IPS-18a (cell line): ENCODE data around the gene CTDSPL2.

ENCODE experiments used
- H3K27ac ChIP-seq: one replicate; pipeline ENCODE4 v1.5.1; 2013; ENCODE audit warnings: low read length
- H3K27me3 ChIP-seq: one replicate; pipeline ENCODE4 v1.6.1; 2013; ENCODE audit warnings: mild to moderate bottlenecking, low read length; ENCODE audit not compliant: control insufficient read depth, insufficient read depth
- H3K36me3 ChIP-seq: one replicate; pipeline ENCODE4 v1.6.1; 2013; ENCODE audit warnings: low read depth, low read length; ENCODE audit not compliant: control insufficient read depth
- H3K4me1 ChIP-seq: one replicate; pipeline ENCODE4 v1.6.1; 2013; ENCODE audit warnings: low read depth, low read length; ENCODE audit not compliant: control insufficient read depth
- H3K4me3 ChIP-seq: one replicate; pipeline ENCODE4 v1.5.1; 2013; ENCODE audit warnings: low read length
- H3K9ac ChIP-seq: one replicate; pipeline ENCODE4 v1.6.1; 2013; ENCODE audit warnings: mild to moderate bottlenecking, low read length, moderate library complexity
- H3K9me3 ChIP-seq: one replicate; pipeline ENCODE4 v1.6.1; 2013; ENCODE audit warnings: low read depth, low read length; ENCODE audit not compliant: control insufficient read depth

Gene CTDSPL2

DNA sequence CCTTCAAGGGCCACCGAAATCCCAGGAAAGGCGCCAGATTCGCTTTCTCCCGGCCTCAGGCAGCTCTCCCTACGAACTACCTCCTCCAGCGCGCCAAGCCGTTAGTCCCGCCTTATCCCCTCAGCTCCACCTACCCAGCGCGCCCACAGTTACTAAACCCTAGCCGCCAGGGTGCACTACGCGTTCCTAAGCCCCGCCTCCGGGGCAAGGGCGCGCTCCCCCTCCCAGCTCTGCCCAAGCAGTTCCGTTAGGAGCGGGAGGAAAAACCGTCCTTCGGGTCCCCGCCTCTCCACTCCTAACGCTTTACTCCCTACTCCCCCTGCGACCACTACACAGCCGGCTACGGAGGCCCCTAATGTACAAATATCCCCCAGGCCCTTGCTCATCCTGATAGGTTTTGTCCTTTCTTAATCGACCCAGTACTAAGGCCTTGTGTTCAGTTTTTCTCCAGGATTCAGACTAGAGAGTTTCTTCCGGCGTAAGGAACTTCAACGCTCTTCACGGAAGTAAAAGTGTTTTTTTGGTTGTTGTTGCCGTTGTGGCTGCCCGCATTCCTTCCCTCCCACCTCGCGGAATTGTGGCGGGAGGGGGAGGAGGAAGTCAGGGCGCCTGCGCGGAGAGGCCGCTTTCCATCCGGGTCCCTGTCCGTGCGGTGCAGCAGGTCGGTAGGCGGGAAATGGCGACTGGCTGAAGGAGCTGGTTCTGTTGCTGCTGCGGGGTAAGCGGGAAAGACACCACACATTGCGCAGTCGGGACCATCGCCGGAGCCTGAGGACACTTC, at the start of gene CTDSPL2:
CTDSPL2 (plus strand) TSS at position 655 of the 781 bp plus-strand sequence. CDS start 31,386 bp downstream, outside the sequence.
- peaks cover 4% of the 10 kb centered on the region for H3K4me1 ChIP-seq
- no peaks in the 10 kb centered on the region for H3K27me3 ChIP-seq
- peak within 1 kb of the TSS; percentile 100 for H3K9ac ChIP-seq
- H3K4me3 ChIP-seq = peak within 1 kb of the TSS; percentile 100
- no peaks in the 10 kb centered on the region for H3K36me3 ChIP-seq
- H3K9me3 ChIP-seq = no peaks in the 10 kb centered on the region
- peak within 1 kb of the TSS; percentile 99 for H3K27ac ChIP-seq

DNA sequence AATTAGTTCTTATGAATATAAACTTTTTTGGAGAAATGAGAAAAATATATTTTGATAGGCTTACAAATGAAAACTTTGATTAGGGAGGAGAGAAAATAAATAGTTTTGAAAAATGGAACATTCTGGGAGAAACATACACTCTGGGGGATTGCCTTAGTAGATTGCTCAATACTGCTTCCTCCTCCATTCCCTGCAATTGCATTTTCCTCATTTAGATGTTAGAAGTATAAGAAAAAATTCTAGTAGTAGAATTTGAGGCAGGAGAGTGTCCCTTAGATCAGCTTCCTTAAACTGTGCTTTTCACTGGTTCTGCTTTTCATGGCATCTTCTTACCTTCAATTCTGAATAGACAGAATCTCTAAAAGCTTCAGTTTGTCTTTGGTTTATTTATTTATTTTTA, 46.2 kb upstream of the CTDSPL2 start:
- Histone ChIP-seq H3K27ac (no peak overlapping the region), H3K36me3 (peaks cover 6% of the 10 kb centered on the region), H3K4me1 (no peaks in the 10 kb centered on the region), H3K9ac (no peak overlapping the region), H3K4me3 (no peak overlapping the region), H3K27me3 (no peaks in the 10 kb centered on the region), H3K9me3 (no peaks in the 10 kb centered on the region)

DNA sequence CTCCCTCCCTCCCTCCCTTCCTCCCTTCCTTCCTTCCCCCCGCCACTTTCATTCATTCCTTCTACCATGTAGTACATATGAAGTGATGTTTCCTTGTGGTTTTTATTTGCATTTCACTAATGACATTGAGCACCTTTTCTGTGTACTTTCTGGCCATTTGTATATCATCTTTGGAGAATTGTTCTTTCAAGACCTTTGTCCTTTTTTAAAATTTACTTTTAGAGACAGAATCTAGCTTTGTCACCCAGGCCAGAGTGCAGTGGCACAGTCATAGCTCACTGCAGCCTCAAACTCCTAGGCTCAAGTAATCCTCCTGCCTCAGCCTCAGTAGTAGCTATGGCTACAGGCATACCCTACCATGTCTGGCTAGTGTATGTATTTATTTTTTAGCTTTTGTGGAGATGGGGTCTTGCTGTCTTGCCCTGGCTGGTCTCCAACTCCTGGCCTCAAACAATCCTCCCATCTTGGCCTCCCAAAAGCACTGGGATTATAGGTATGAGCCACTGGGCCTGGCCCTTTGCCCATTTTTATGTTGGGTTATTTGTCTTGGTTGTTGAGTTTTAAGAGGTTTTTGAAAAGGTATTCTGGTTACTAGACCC, 42.0 kb upstream of the CTDSPL2 start:
- H3K36me3 ChIP-seq = no peaks in the 10 kb centered on the region
- H3K9me3 ChIP-seq = no peaks in the 10 kb centered on the region
- H3K27ac ChIP-seq = no peak overlapping the region
- no peak overlapping the region for H3K4me3 ChIP-seq
- no peaks in the 10 kb centered on the region for H3K4me1 ChIP-seq
- H3K27me3 ChIP-seq = no peaks in the 10 kb centered on the region
- no peak overlapping the region for H3K9ac ChIP-seq

DNA sequence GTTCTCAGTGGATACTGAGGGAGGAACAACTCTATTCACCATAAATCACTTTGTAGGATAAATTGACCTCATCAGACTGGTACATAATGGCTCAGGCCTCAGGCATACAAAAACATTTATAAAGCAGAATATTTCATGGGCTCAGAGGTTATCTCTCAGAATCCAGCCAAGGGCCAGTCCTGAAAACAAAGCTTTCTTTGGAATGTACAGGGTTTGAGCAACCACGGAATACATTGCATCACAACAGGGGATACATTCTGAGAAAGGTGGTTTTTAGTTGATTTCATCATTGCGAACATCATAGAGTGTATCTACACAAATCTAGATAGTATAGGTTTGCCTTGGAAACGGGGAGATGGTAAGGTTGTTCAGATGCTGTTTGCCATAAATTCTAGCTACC, 33.4 kb upstream of the CTDSPL2 start:
- Histone ChIP-seq H3K4me3 (no peak overlapping the region), H3K9ac (no peak overlapping the region), H3K9me3 (no peaks in the 10 kb centered on the region), H3K36me3 (no peaks in the 10 kb centered on the region), H3K4me1 (no peaks in the 10 kb centered on the region), H3K27ac (no peak overlapping the region), H3K27me3 (no peaks in the 10 kb centered on the region)

DNA sequence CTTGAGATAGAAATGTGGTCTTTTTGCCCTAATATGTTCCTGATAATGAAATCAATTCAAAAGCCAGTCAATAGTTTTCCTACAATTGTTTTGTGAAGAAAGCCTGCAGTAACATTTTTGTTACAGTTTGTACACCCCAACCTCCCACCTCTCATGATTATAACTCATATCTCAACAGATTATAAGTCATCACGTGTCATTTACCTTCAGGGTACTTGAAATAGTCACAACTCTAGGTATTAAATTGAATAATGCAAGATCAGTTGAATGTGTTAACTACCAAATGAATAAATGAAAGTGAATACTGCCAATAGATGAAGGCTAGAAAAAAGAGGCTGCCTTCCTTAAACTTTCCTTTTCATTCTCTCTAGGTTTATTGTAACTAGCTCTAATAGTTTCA, 32.9 kb upstream of the CTDSPL2 start:
- H3K36me3 ChIP-seq = no peaks in the 10 kb centered on the region
- H3K9me3 ChIP-seq = no peaks in the 10 kb centered on the region
- H3K27ac ChIP-seq = no peak overlapping the region
- no peak overlapping the region for H3K4me3 ChIP-seq
- H3K9ac ChIP-seq = no peak overlapping the region
- no peaks in the 10 kb centered on the region for H3K4me1 ChIP-seq
- H3K27me3 ChIP-seq = no peaks in the 10 kb centered on the region

DNA sequence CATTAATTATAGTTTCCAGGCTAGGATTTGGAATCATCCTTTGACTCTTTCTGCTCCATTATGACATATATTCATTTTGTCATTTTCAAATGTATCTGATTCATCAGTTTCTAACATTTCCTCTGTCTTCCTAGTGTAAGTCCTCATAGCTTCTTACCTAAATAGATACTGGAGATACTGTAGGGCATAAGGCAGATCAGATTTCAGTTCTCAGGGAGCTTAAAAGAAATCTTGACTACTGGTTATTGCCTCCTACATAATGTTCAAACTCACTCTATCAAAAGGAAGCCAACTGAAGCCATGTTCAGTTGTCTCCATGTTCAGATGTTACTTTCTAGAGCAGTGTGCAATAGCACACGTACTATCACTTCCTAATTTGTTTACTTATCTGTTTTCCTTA, 29.6 kb upstream of the CTDSPL2 start:
- no peak overlapping the region for H3K9ac ChIP-seq
- no peaks in the 10 kb centered on the region for H3K27me3 ChIP-seq
- H3K27ac ChIP-seq = no peak overlapping the region
- no peak overlapping the region for H3K4me3 ChIP-seq
- no peaks in the 10 kb centered on the region for H3K36me3 ChIP-seq
- no peaks in the 10 kb centered on the region for H3K4me1 ChIP-seq
- no peaks in the 10 kb centered on the region for H3K9me3 ChIP-seq

DNA sequence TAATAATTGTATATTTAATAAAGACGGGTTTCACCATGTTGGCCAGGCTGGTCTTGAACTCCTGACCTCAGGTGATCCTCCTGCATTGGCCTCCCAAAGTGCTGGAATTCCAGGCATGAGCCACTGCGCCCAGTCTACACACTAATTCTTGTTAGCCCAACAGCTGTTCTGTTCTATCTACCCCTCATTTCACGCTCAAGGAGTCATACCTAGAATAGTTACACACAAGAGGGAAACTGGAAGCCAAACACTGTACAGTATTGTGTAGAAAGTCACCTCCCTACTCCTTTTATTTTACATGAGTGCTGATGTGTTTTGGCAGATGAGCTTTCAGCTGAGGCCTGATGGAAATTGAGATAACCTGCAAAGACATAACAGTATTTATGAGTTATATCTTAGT, 13.4 kb upstream of the CTDSPL2 start:
- Histone ChIP-seq H3K9me3 (no peaks in the 10 kb centered on the region), H3K36me3 (no peaks in the 10 kb centered on the region), H3K4me1 (no peaks in the 10 kb centered on the region), H3K4me3 (no peak overlapping the region), H3K9ac (no peak overlapping the region), H3K27ac (no peak overlapping the region), H3K27me3 (no peaks in the 10 kb centered on the region)

DNA sequence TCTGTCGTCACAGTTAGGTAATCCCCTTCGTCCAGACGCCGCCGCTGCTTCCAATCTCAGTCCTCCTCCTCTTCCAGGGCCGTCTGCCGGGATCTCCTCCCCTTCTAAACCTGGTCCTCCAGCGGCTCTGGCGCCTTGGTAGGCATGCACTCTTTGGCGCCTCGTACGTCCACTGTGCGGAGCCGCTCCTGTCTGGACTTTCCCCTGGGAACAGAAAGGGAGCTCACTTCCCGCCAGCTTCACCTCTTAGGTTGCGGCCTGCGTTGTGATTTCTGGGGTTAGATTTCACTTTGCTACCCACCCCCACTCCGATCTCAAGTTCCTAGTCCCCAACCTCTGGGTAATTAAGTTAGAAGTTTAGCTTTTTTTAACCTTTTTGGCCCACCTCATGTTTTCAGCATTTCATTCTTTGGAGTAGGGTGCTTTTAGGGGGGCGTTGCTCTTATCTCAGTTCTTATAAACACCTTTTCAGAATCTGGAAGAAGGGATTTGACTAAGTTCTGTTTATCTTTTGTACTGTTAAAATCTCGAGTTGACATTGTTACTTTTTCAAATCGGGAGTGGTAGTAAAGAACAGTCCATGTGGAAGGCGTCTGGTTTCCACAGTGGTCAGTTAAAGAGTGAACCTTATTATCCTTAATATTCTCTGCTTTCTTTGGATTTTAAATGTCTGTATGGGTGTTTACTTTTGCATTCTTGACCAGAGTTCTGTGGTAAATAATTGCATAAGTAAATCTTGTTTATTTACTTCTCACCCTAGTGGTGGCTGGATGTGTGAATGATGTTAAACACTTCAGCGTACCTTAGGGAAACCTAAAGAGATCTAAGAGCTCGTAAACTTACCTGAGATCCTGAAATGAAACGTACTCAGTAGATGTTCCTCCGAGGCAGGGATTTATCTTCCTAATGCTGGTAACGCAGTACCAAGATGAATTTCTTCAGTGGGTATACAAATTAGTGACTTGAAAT, 611 bp downstream of the CTDSPL2 start:
- H3K27ac ChIP-seq = peak overlapping the region; percentile 99
- H3K27me3 ChIP-seq = no peaks in the 10 kb centered on the region
- H3K36me3 ChIP-seq = no peaks in the 10 kb centered on the region
- H3K4me1 ChIP-seq = peaks cover 4% of the 10 kb centered on the region
- H3K9me3 ChIP-seq = no peaks in the 10 kb centered on the region
- peak overlapping the region; percentile 100 for H3K4me3 ChIP-seq
- peak overlapping the region; percentile 100 for H3K9ac ChIP-seq

DNA sequence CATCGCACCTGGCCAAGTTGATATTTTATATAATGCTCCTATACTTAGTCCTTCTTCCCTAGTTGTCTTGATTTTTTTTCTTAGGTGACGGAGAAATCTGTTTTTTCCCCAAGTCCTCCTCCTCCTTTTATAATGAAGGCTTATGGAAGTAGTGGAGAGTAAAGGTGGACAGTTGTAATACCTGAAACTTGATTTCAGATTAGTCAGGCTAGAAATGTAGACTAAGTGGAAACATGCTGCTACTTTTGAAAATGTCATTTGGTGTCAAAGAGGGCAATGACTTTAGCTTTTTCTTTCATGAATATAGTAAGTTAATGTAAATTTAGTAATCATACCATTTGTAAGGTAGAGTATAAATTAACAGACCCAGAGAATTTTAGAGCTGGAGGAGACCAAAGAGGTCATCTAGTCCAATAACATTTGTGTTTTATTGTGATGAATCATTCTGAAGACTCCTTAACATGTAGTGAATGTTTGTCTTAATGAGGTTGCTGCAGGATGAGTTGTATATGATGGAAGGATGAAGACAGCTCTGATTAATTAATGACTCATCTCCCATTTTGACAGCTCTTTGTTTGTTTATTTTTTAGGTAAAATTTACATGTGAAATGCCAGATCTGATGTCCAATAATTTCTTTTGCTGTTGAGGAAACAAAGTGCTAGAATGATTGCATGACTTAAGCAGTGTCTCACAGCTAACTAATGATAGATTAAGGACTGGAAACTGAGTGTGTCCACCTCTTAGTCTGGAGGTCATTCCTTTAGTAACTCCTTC, 8.7 kb downstream of the CTDSPL2 start:
- no peaks in the 10 kb centered on the region for H3K27me3 ChIP-seq
- no peaks in the 10 kb centered on the region for H3K9me3 ChIP-seq
- no peak overlapping the region for H3K4me3 ChIP-seq
- no peak overlapping the region for H3K27ac ChIP-seq
- no peaks in the 10 kb centered on the region for H3K36me3 ChIP-seq
- no peak overlapping the region for H3K9ac ChIP-seq
- H3K4me1 ChIP-seq = peaks cover 13% of the 10 kb centered on the region

DNA sequence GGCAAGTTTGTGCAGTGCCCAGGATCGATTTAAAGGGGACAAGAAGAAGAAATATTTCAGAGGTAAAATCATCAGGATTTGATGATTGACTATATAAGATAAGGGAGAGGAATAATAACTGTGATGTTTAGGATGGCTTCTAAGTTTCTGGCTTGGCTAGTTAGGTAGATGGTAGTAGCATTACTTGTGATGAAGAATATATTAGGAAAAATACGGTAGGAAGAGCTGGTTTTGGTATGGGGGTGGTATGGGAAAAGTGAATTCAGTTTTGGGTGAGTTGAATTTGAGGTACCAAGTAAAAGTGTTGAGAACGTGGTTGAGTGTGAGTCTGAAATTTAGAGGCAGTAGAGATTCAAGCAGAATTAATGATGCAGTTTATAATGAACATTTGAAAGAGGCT, 11.0 kb downstream of the CTDSPL2 start:
- Histone ChIP-seq H3K36me3 (no peaks in the 10 kb centered on the region), H3K4me1 (peaks cover 20% of the 10 kb centered on the region), H3K9me3 (no peaks in the 10 kb centered on the region), H3K27ac (no peak overlapping the region), H3K4me3 (no peak overlapping the region), H3K27me3 (no peaks in the 10 kb centered on the region), H3K9ac (no peak overlapping the region)

DNA sequence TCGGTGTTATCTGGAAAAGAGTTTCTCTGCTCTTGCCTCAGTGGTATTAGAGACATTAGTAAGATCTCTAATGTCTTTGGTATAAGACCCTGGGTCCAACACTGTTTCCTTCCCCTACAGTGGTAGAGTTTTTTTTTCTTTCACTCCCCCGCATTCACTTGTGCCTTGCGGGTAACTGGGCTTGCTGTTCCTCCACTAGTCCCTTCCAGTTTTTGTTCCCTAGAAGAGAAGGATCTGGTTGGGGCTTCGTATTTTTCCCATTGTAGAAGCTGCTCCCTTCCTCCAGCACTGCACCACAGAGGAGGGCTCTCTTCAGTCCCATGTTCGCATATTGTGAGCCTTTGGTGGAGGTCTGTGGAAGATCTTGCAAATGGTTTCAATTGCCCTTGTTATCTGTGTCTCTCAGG, 13.7 kb downstream of the CTDSPL2 start:
- Histone ChIP-seq H3K36me3 (no peaks in the 10 kb centered on the region), H3K27me3 (no peaks in the 10 kb centered on the region), H3K4me1 (peaks cover 20% of the 10 kb centered on the region), H3K9ac (no peak overlapping the region), H3K4me3 (peak overlapping the region; percentile 18), H3K9me3 (no peaks in the 10 kb centered on the region), H3K27ac (peak overlapping the region; percentile 54)
